CD4-positive, alpha-beta T cell treated with Interleukin-21 for 1 hour (primary cell): ENCODE results near the gene GPC3.
"Not testable (repeated sequence)": the region's sequence is repeated elsewhere in the genome, so short reads cannot be mapped to it uniquely, and the experiment has no call there.

ENCODE experiments used
- DNase-seq: peaks from one replicate; pipeline ENCODE4 v3.0.0-alpha.2; 2020

The GPC3 gene

GRCh38 chrX:133923548-133923947 lies 61.8 kb downstream of the GPC3 start:
- DNase-seq, result no peak

- DNase-seq, result peak; percentile 16
These were observed 62.3 kb downstream of the GPC3 start for GRCh38 chrX:133923113-133923512.

- DNase-seq, result no peak
These were observed 63.0 kb downstream of the GPC3 start for GRCh38 chrX:133922390-133922771.

- DNase-seq, result peak; percentile 14
These were observed 63.5 kb downstream of the GPC3 start for GRCh38 chrX:133921764-133922389.

GRCh38 chrX:133921086-133921485 lies 64.3 kb downstream of the GPC3 start:
- no peak for DNase-seq

DNA sequence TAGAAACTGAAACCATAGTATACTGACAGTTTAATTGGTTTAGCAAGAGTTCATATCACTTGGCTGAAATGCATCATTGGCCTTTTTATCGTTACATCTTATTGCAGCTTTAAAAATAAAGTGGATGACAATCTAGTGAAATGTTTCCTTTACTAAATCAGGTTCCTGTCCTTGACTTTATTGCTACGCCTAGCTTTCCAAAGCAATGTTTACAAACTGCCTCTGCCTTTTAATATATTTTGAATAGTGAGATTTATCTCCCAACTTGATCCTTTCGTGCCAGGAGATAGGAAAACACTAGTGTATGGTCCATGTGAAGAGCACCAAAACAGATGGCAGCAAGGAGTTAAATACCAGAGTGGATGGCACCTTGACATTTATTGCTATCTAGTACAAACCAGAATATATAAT lies 67.0 kb downstream of the GPC3 start:
- DNase-seq, result no peak

DNA sequence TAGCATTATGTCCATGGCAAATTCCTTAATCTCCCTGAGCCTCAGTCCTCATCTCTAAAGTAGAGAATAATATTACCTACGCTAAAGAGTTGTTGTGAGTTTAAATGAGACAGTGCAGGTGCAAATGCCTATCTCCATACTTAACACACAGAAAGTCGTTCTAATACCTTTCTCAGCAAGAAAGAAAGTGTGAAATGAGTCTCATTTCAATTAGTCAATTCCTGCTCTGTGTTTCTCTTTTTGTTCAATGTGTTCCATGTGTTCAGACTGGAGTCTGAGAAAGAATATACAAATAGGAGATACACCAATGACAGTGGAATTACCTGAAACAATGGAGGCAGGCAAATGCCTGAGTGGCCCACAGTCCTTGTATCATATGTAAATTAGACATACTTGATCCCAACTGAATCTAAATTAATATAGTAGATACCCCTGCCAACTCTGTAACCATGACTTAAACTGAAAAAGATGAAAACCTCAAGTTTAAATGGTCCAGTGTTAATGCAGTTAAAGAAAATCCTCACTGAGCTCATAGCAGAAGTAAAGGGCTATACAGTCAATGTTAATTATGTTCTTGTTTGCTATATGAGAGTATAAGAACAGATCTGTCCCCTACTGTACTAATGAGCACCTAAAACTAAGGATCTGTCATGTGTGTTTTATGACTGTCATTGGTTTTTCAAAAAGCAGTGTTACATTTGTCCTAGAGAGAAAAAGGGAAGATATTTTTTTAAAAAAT lies 68.2 kb downstream of the GPC3 start:
- DNase-seq, result no peak

DNA sequence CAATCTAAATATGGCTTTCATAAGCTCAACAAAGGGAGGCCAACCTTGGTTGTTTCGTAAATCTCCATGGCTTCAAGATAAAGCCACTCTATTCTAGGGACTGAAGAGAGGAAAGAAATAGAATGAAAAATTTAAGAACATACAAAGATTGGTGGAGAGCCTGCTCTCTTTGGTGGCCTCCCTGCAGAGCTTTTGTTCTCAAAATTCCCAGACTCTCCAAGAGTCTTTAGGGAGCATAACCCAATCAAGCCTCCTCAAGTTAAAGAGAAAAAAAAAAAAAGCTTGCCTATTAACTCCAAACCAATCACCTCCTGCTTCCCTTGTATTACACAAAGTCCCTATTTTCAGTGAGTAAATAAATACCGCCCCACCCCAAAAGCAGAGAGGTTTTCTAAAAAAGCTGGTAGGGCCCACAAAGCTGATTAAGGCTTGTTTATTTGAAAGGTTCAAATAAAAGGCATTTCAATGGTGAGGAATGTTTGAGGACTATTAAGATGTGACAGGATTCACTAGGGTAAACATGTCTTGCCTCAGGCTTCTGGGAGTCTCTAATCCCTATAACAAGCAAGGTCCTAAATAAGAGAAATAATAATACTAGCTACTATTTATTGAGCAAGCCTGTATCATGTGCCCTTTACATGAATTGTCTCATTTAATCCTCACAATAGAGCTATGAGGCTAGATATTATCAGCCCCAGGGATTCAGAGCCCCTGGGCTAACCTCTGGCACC lies 71.6 kb downstream of the GPC3 start:
- DNase-seq, result no peak

DNA sequence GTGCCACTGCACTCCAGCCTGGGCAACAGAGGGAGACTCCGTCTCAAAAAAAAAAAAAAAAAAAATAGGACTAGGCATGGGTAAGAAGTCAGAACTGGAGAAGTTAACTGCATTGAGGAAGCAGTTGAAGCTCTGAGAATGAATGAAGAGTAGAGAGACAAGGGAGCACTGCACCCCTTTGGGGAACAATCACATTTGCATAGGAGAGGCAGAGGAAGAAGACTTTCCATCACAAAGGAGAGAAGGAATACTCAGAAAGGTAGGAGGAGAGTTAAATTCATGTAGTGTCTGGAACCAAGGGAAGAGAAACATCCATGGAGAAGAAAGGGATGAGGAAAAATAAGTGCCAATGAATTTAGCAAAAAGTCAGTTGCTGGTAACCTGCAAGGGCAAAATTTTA lies 72.4 kb downstream of the GPC3 start:
- no peak for DNase-seq

DNA sequence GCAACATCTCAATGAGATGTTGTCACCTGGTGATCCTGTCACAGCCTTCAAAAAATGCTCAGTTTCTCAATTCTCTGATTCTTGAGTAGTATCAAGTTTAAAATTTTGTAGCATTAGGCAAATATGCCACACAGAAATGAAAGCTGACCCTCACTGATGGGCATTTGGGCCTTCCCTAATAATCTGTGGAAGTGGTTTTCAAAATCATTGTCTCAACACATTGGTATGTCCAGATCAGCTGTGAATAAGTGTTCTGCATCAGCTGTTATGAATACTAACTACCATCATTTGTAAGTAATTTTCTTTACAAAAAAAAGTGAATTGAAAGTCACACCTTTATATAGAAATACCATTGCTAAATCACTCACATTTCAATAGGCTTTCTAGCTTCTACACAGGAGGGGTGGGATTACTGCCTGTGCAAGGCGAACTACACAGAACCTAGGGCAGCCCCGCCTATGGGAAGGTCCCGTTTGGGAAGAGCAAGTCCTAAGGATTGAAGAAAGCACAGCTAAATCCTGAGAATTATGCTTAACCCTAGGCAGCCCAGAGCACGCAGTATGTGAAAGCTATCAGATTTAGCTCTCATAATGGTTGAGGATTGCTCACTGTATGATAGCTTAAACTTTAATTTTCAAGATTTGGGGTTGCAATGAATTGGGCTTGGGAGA lies 73.4 kb downstream of the GPC3 start:
- DNase-seq, result no peak

GRCh38 chrX:133910539-133910938 lies 74.9 kb downstream of the GPC3 start:
- DNase-seq, result no peak

- no peak for DNase-seq
These were observed 75.5 kb downstream of the GPC3 start for GRCh38 chrX:133909888-133910287.

- DNase-seq, result no peak
These were observed 77.0 kb downstream of the GPC3 start for GRCh38 chrX:133908223-133908955.

DNA sequence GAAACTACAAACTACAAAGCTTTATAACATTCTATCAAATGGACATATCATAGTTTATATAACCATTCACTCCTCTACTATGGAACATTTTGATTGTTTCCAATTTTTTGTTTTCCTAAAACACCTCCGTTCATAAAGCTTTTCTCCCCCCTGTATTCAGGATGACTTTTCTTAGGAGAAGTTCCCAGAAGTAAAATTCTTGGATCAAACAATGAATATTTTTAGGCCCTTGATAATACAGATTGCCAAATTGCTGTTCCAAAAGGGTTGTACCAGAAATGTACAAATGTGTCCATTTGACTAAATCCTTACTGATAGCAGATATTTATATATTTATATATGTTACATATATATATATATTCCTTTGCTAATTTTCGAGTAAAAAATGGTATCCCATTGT lies 77.8 kb downstream of the GPC3 start:
- no peak for DNase-seq

- DNase-seq, result no peak
These were observed 80.1 kb downstream of the GPC3 start for GRCh38 chrX:133905305-133905704.

GRCh38 chrX:133897593-133898163 lies 87.7 kb downstream of the GPC3 start:
- DNase-seq, result no peak

GRCh38 chrX:133892337-133892736 lies 93.1 kb downstream of the GPC3 start:
- DNase-seq, result no peak

DNA sequence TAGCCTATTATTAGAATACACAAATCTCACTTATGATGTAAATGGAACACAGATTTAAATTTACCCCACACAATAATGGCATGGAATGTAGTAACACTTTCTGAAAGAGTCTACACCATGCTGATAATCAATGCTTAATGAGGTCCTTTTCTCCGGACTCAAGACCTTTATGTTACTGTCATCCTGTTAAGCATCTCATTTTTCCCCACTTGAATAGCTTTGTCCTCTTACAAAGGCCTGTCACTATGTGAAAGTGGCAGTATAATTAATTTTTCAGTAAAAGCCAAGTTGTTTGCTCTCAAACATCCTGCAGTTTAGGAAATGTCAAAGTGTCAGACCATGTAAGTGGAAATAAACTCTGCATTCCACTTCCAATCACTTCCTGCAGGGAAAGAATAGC lies 96.4 kb downstream of the GPC3 start:
- DNase-seq, result no peak

DNA sequence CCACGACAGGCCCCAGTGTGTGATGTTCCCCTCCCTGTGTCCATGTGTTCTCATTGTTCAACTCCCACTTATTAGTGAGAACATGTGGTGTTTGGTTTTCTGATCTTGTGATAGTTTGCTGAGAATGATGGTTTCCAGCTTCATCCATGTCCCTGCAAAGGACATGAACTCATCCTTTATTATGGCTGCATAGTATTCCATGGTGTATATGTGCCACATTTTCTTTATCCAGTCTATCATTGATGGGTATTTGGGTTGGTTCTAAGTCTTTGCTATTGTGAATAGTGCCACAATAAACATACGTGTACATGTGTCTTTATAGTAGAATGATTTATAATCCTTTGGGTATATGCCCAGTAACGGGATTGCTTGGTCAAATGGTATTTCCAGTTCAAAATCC lies 97.3 kb downstream of the GPC3 start:
- not testable (repeated sequence) for DNase-seq

- no peak for DNase-seq
These were observed 100.7 kb downstream of the GPC3 start for GRCh38 chrX:133884430-133885394.

DNA sequence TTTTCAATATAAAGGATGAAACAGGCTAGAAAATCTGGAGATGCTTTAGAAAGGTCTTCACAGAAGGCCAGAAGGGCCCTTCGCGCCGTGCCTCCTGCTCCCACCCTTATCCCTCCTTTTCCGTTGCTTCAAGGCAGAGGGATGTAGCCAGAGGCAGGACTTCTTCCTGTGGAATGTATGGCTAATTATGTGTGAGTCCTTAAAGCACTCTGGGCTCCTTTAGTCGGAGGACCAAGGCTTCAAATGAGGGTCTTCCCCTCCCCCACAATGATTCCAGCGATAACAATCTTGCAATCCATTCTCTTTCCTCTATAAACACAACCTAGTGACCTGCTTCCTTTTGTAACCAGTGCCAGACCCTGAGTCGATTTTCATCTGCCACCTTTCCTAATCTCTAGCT lies 103.5 kb downstream of the GPC3 start:
- no peak for DNase-seq
